Smooth muscle cell of the brain vasculature (primary cell): ENCODE data around the gene CKM.
"Not testable (repeated sequence)": the region's sequence is repeated elsewhere in the genome, so short reads cannot be mapped to it uniquely, and the experiment has no call there.

Experiments
- DNase-seq: peaks from one replicate; pipeline ENCODE4 v3.0.0-alpha.2; 2012; ENCODE audit warnings: low read depth, low spot score

Gene CKM

GRCh38 chr19:45349126-45349415 is 26.4 kb upstream of the CKM start:
- no peak for DNase-seq

GRCh38 chr19:45348367-45349125 is 25.9 kb upstream of the CKM start:
- DNase-seq: no peak

GRCh38 chr19:45347570-45348366 is 25.1 kb upstream of the CKM start:
- no peak for DNase-seq

- DNase-seq: no peak
These were observed 23.8 kb upstream of the CKM start for GRCh38 chr19:45346449-45346848.

GRCh38 chr19:45345506-45345860 is 22.8 kb upstream of the CKM start:
- DNase-seq: no peak

- no peak for DNase-seq
These were observed 22.2 kb upstream of the CKM start for GRCh38 chr19:45344621-45345505.

- DNase-seq: no peak
These were observed 20.2 kb upstream of the CKM start for GRCh38 chr19:45342911-45343310.

GRCh38 chr19:45340899-45341453 is 18.3 kb upstream of the CKM start:
- no peak for DNase-seq

- no peak for DNase-seq
These were observed 17.7 kb upstream of the CKM start, which contains the start of gene KLC3 for GRCh38 chr19:45340232-45340898. Gene KLC3, plus strand, starts transcription at chr19:45340750. Its CDS starts 4,792 bp downstream, at chr19:45345542.

- no peak for DNase-seq
These were observed 17.0 kb upstream of the CKM start for GRCh38 chr19:45339629-45340028.

GRCh38 chr19:45336696-45337251 is 14.1 kb upstream of the CKM start:
- no peak for DNase-seq

- not testable (repeated sequence) for DNase-seq
These were observed 12.2 kb upstream of the CKM start for GRCh38 chr19:45334881-45335280.

- DNase-seq: no peak
These were observed 11.1 kb upstream of the CKM start for GRCh38 chr19:45333609-45334303.

GRCh38 chr19:45331411-45331810 is 8.7 kb upstream of the CKM start:
- no peak for DNase-seq

GRCh38 chr19:45327404-45328143 is 4.9 kb upstream of the CKM start:
- DNase-seq: no peak

GRCh38 chr19:45324349-45324907 is 1.8 kb upstream of the CKM start:
- DNase-seq: no peak

GRCh38 chr19:45323671-45324081 is 1.0 kb upstream of the CKM start:
- DNase-seq: no peak

GRCh38 chr19:45322311-45322710 is 364 bp downstream of the CKM start:
- no peak for DNase-seq

GRCh38 chr19:45321848-45322247 is 827 bp downstream of the CKM start:
- DNase-seq: no peak
